H1 (cell line): ENCODE data around the gene OBSCN. TPM values are rescaled to one million over a fixed set of nuclear protein-coding genes. Genes with fewer than 3 reads are reported as not detected.
"Not testable (repeated sequence)": the region's sequence is repeated elsewhere in the genome, so short reads cannot be mapped to it uniquely, and the experiment has no call there.

ENCODE experiments used
- CTCF ChIA-PET: fragments of 300-600 bp; sonication (Branson Sonifier 250); formaldehyde crosslinking; loops from one replicate; lab custom pipeline; 2021; ENCODE audit not compliant: partially characterized antibody; lab: Charles Lee
- POLR2A ChIA-PET: fragments of 300-600 bp; sonication (Branson Sonifier 250); formaldehyde crosslinking; loops from one replicate; lab custom pipeline; 2021; ENCODE audit warnings: inconsistent platforms; ENCODE audit not compliant: partially characterized antibody; lab: Charles Lee
- DNase-seq, 2 experiments: peaks; one replicate each; pipeline versions ENCODE4 v3.0.0 to v3.0.0-alpha.2; 2010 to 2022; ENCODE audit warnings: low spot score in 2 of 2, low read depth in 1 of 2, mixed read lengths in 1 of 2
- FAIRE-seq: peaks from 2 replicates; lab custom pipeline; 2011; peaks lifted over from hg19 to GRCh38; lab: Jason Lieb, UNC
- H2AFZ ChIP-seq: 2 replicates; pipeline ENCODE4 v1.8.1; 2012; ENCODE audit warnings: low read length, inconsistent platforms
- H2AK5ac ChIP-seq: 2 replicates; pipeline ENCODE4 v1.6.1; 2013; ENCODE audit warnings: low read depth, low read length
- H2BK120ac ChIP-seq: replicated peaks from 2 replicates; pipeline ENCODE3; 2013; ENCODE audit warnings: low read depth, low read length, inconsistent platforms
- H2BK12ac ChIP-seq: 2 replicates; pipeline ENCODE4 v1.6.1; 2013; ENCODE audit warnings: low read depth, low read length
- H2BK15ac ChIP-seq: 2 replicates; pipeline ENCODE4 v1.6.1; 2013; ENCODE audit warnings: low read length
- H2BK20ac ChIP-seq: 2 replicates; pipeline ENCODE4 v1.6.1; 2013; ENCODE audit warnings: low read length
- H2BK5ac ChIP-seq: 2 replicates; pipeline ENCODE4 v1.6.1; 2013; ENCODE audit warnings: low read depth, low read length
- H3K14ac ChIP-seq: 2 replicates; pipeline ENCODE4 v1.6.1; 2013; ENCODE audit warnings: inconsistent platforms; ENCODE audit not compliant: insufficient read length
- H3K18ac ChIP-seq: 2 replicates; pipeline ENCODE4 v1.6.1; 2013; ENCODE audit warnings: low read length; ENCODE audit errors: extremely low read depth
- H3K23ac ChIP-seq: 2 replicates; pipeline ENCODE4 v1.6.1; 2013; ENCODE audit warnings: inconsistent platforms; ENCODE audit not compliant: insufficient read length
- H3K23me2 ChIP-seq: 2 replicates; pipeline ENCODE4 v1.6.1; 2013; ENCODE audit warnings: low read depth, low read length
- H3K27ac ChIP-seq: 2 replicates; pipeline ENCODE4 v1.6.1; 2011; ENCODE audit warnings: low read depth, low read length, inconsistent platforms
- H3K27me3 ChIP-seq, 4 experiments: replicated peaks in 1 of 4; 1 replicate in 1 of 4; 2 replicates in 3 of 4; pipeline versions ENCODE4 v1.6.1 to v1.8.1; 2011 to 2013; ENCODE audit warnings: low read length in 3 of 4, mild to moderate bottlenecking in 3 of 4, inconsistent platforms in 2 of 4, mixed read lengths in 2 of 4, moderate library complexity in 1 of 4; ENCODE audit not compliant: control insufficient read depth in 3 of 4, insufficient read depth in 3 of 4; ENCODE audit errors: extremely low read depth in 1 of 4
- H3K36me3 ChIP-seq, 4 experiments: 2 replicates each; pipeline versions ENCODE4 v1.6.1 to v1.8.1; 2011 to 2013; ENCODE audit warnings: mild to moderate bottlenecking in 4 of 4, low read length in 3 of 4, moderate library complexity in 2 of 4, control low read depth in 1 of 4, inconsistent platforms in 1 of 4; ENCODE audit not compliant: insufficient read depth in 4 of 4, control insufficient read depth in 2 of 4
- H3K4ac ChIP-seq: replicated peaks from 2 replicates; pipeline ENCODE3; 2013; ENCODE audit warnings: low read length, low read depth, mixed read lengths, inconsistent platforms; ENCODE audit not compliant: insufficient read length
- H3K4me1 ChIP-seq, 4 experiments: replicated peaks in 1 of 4; 1 replicate in 1 of 4; 2 replicates in 3 of 4; pipeline versions ENCODE4 v1.6.1 to v1.8.1; 2011 to 2013; ENCODE audit warnings: low read length in 3 of 4, inconsistent platforms in 2 of 4, mixed read lengths in 1 of 4; ENCODE audit not compliant: insufficient read depth in 4 of 4, control insufficient read depth in 3 of 4
- H3K4me2 ChIP-seq, 2 experiments: 2 replicates each; pipeline versions ENCODE4 v1.6.1 to v1.8.1; 2011 to 2013; ENCODE audit warnings: low read depth in 2 of 2, low read length in 2 of 2, control low read depth in 1 of 2, inconsistent platforms in 1 of 2, mild to moderate bottlenecking in 1 of 2; ENCODE audit not compliant: insufficient read depth in 1 of 2
- H3K4me3 ChIP-seq, 4 experiments: fragments of 200-600, 300-600 bp in 1 of 4; sonication (generic), shearing (Covaris generic), sonication (Bioruptor Twin) in 1 of 4; 2 replicates each; pipeline versions ENCODE4 v1.5.1 to v1.8.1; 2011 to 2016; ENCODE audit warnings: low read length in 4 of 4, low read depth in 3 of 4, control low read depth in 2 of 4, inconsistent platforms in 2 of 4, mild to moderate bottlenecking in 2 of 4, mixed read lengths in 1 of 4, moderate library complexity in 1 of 4; ENCODE audit not compliant: insufficient read depth in 2 of 4; ENCODE audit errors: extremely low read depth in 1 of 4
- H3K56ac ChIP-seq: replicated peaks from 2 replicates; pipeline ENCODE3; 2013; ENCODE audit warnings: low read depth, mild to moderate bottlenecking, mixed read lengths, low read length, inconsistent platforms; ENCODE audit not compliant: insufficient read length
- H3K79me1 ChIP-seq: 2 replicates; pipeline ENCODE4 v1.6.1; 2013; ENCODE audit warnings: low read depth, low read length, control low read depth
- H3K79me2 ChIP-seq, 2 experiments: 2 replicates each; pipeline versions ENCODE4 v1.6.1 to v1.8.1; 2012 to 2013; ENCODE audit warnings: low read length in 2 of 2, mild to moderate bottlenecking in 2 of 2, inconsistent platforms in 1 of 2; ENCODE audit not compliant: insufficient read depth in 2 of 2, control insufficient read depth in 1 of 2
- H3K9ac ChIP-seq, 4 experiments: replicated peaks in 1 of 4; 1 replicate in 1 of 4; 2 replicates in 3 of 4; pipeline versions ENCODE4 v1.6.1 to v1.8.1; 2011 to 2013; ENCODE audit warnings: low read depth in 3 of 4, low read length in 3 of 4, control low read depth in 2 of 4, mild to moderate bottlenecking in 2 of 4, moderate library complexity in 2 of 4, inconsistent platforms in 1 of 4; ENCODE audit errors: extremely low read depth in 1 of 4
- H3K9me3 ChIP-seq, 2 experiments: 2 replicates each; pipeline versions ENCODE4 v1.6.1 to v1.8.1; 2012 to 2013; ENCODE audit warnings: mild to moderate bottlenecking in 2 of 2, moderate library complexity in 2 of 2, control low read depth in 1 of 2, inconsistent platforms in 1 of 2, low read depth in 1 of 2, low read length in 1 of 2, mixed read lengths in 1 of 2; ENCODE audit not compliant: insufficient read depth in 2 of 2
- H4K20me1 ChIP-seq, 2 experiments: replicated peaks in 1 of 2; 2 replicates each; pipeline versions ENCODE3 to v1.8.1; 2011 to 2013; ENCODE audit warnings: inconsistent platforms in 2 of 2, low read length in 2 of 2, mild to moderate bottlenecking in 1 of 2; ENCODE audit not compliant: insufficient read depth in 2 of 2, control insufficient read depth in 1 of 2
- H4K5ac ChIP-seq: 2 replicates; pipeline ENCODE4 v1.6.1; 2013; ENCODE audit warnings: low read length, low read depth, mixed read lengths, inconsistent platforms; ENCODE audit not compliant: insufficient read length
- H4K8ac ChIP-seq: 2 replicates; pipeline ENCODE4 v1.8.0; 2013; ENCODE audit warnings: mild to moderate bottlenecking, moderate library complexity, low read length, inconsistent platforms; ENCODE audit not compliant: insufficient read depth; ENCODE audit errors: extremely low read depth
- H4K91ac ChIP-seq: replicated peaks from 2 replicates; pipeline ENCODE3; 2013; ENCODE audit warnings: low read length, mixed read lengths, inconsistent platforms; ENCODE audit not compliant: insufficient read length
- WGBS, 2 experiments: shearing (Covaris generic) in 1 of 2; methylation state at CpG; one replicate each; pipeline versions ENCODE4 v1.1.6 to v1.1.7; 2013 to 2015; ENCODE audit warnings: low lambda C conversion rate in 2 of 2, mixed read lengths in 2 of 2, inconsistent platforms in 1 of 2, low coverage in 1 of 2, missing lambda C conversion rate in 1 of 2; ENCODE audit not compliant: insufficient replicate concordance in 2 of 2, insufficient coverage in 1 of 2, insufficient read length in 1 of 2; ENCODE audit errors: extremely low coverage in 1 of 2, missing lambda C conversion rate in 1 of 2; 5-methylcytosine and 5-hydroxymethylcytosine counted together
- polyA plus RNA-seq, 7 experiments: library from polyadenylated mRNA; depleted of rRNA in 3 of 7; stranded (reverse) in 5 of 7; unstranded in 2 of 7; fragments of >200 nt in 5 of 7; fragments of 200-250 nt in 2 of 7; gene quantifications; 1 replicate in 5 of 7; 2 replicates in 1 of 7; 4 replicates in 1 of 7; pipeline versions ENCODE4 v1.2.1 to v1.2.3, GENCODE V29; 2011 to 2013; ENCODE audit warnings: missing spikeins in 2 of 7, mixed read lengths in 2 of 7
- total RNA-seq: library from RNA; stranded (reverse); fragmentation: NEBNext Ultra II Directional; extraction: Animal tissue kit (Norgen Biotek cat#: 25700); gene quantifications from 2 replicates; pipeline ENCODE4 v1.2.1, GENCODE V29; 2021

Gene OBSCN
- total and polyA plus RNA-seq, 2 of the 8 experiments (the other 6 are each of a cell fraction or from before 2014, with no cell fraction given), result 7.5 to 28.4 TPM

- peak in 1 of 2 experiments; percentile 13 for DNase-seq
- H3K18ac ChIP-seq, H3K9ac ChIP-seq, H2AFZ ChIP-seq, H3K56ac ChIP-seq, H3K4me3 ChIP-seq, FAIRE-seq, H2BK5ac ChIP-seq, H2BK15ac ChIP-seq, H3K23ac ChIP-seq, H4K8ac ChIP-seq, H3K9me3 ChIP-seq, H3K79me2 ChIP-seq, H4K20me1 ChIP-seq, H2AK5ac ChIP-seq, H3K23me2 ChIP-seq, H3K14ac ChIP-seq, H3K4ac ChIP-seq, H2BK120ac ChIP-seq, H3K4me1 ChIP-seq, H2BK20ac ChIP-seq, H3K27me3 ChIP-seq, H4K5ac ChIP-seq, POLR2A ChIA-PET, H2BK12ac ChIP-seq, H3K79me1 ChIP-seq, H3K27ac ChIP-seq, H4K91ac ChIP-seq, H3K4me2 ChIP-seq: not testable (repeated sequence)
- WGBS, 2 experiments, result 80% methylated on average over 5 of the region's 5 CpGs; no CpG with 5 or more reads in 1 of the 2 experiments
- CTCF ChIA-PET, result interaction anchor here (0.7 to 1.4 kb wide), 6 partner anchors 9 to 61 kb away, joined by 3 to 4 read pairs (median 4); no protein-coding TSS in a partner anchor
- peaks cover 13 to 36% (median 22%) of the 10 kb centered on the region in 4 experiments for H3K36me3 ChIP-seq
These were observed 20.3 kb downstream of the OBSCN start for GRCh38 chr1:228228147-228228546.
